K562 (cell line): ENCODE data around the gene ARNT2. TPM values are rescaled to one million over a fixed set of nuclear protein-coding genes. Genes with fewer than 3 reads are reported as not detected.

ENCODE experiments used
- ATAC-seq: fragments of 200-7000 bp; cut with Tn5 transposase; 3 replicates; pipeline ENCODE4 v1.9.1; 2020; ENCODE audit warnings: moderate library complexity
- BruUV-seq: library from RNA; stranded (reverse); fragments of 400-500 nt; replicated peaks from 2 replicates; lab custom pipeline; 2021; lab: Mats Ljungman, UMichigan
- CTCF ChIA-PET: fragments of 300-600 bp; formaldehyde crosslinking; extraction: SDS; loops from one replicate; lab custom pipeline; 2021; ENCODE audit warnings: low intra/inter-chr PET ratio; lab: Yijun Ruan, JAX
- POLR2A ChIA-PET: fragments of 300-600, 350-650 bp; sonication (Branson Sonifier 250); formaldehyde crosslinking; extraction: SDS; loops from one replicate; lab custom pipeline; 2021; ENCODE audit warnings: antibody characterized with exemption, inconsistent platforms; lab: Yijun Ruan, JAX
- DNase-seq, 4 experiments: peaks; one replicate each; pipeline versions ENCODE4 v3.0.0 to v3.0.0-alpha.2; 2011 to 2018; ENCODE audit warnings: low spot score in 3 of 4, mixed read lengths in 3 of 4; ENCODE audit errors: extremely low read depth in 1 of 4
- FAIRE-seq: peaks from 2 replicates; lab custom pipeline; 2011; peaks lifted over from hg19 to GRCh38; lab: Jason Lieb, UNC
- H2AFZ ChIP-seq: 2 replicates; pipeline ENCODE4 v1.6.0; 2011; ENCODE audit warnings: low read depth, low read length, control low read depth, inconsistent platforms
- H3K27ac ChIP-seq: fragments of 200-600 bp; 3 replicates; pipeline ENCODE4 v1.8.0; 2011; ENCODE audit warnings: low read depth, mild to moderate bottlenecking, control low read depth, inconsistent platforms, low read length, moderate library complexity, mixed read lengths; ENCODE audit errors: extremely low read depth
- H3K27me3 ChIP-seq, 2 experiments: fragments of 300-600 bp in 1 of 2; 2 replicates in 1 of 2; 3 replicates in 1 of 2; pipeline versions ENCODE4 v1.6.0 to v1.8.0; 2011; ENCODE audit warnings: inconsistent platforms in 2 of 2, low read length in 2 of 2, mild to moderate bottlenecking in 1 of 2, mixed read lengths in 1 of 2, moderate library complexity in 1 of 2; ENCODE audit not compliant: control insufficient read depth in 2 of 2, insufficient read depth in 2 of 2
- H3K36me3 ChIP-seq: fragments of 300-600 bp; 3 replicates; pipeline ENCODE4 v1.8.0; 2011; ENCODE audit warnings: mild to moderate bottlenecking, low read length, inconsistent platforms; ENCODE audit not compliant: control insufficient read depth, insufficient read depth
- H3K4me1 ChIP-seq, 2 experiments: fragments of 200-600 bp in 1 of 2; replicated peaks in 1 of 2; 2 replicates in 1 of 2; 3 replicates in 1 of 2; pipeline versions ENCODE4 v1.5.1 to v1.8.0; 2011; ENCODE audit warnings: inconsistent platforms in 2 of 2, low read length in 2 of 2, mild to moderate bottlenecking in 1 of 2, mixed read lengths in 1 of 2, moderate library complexity in 1 of 2; ENCODE audit not compliant: control insufficient read depth in 2 of 2, insufficient read depth in 2 of 2
- H3K4me2 ChIP-seq: 2 replicates; pipeline ENCODE4 v1.6.1; 2011; ENCODE audit warnings: low read length, control low read depth, inconsistent platforms, mixed read lengths; ENCODE audit not compliant: insufficient read depth
- H3K4me3 ChIP-seq: fragments of 200-600 bp; sonication (generic), shearing (Covaris generic); 2 replicates; pipeline ENCODE4 v1.5.1; 2016; ENCODE audit warnings: control low read depth, inconsistent platforms
- H3K79me2 ChIP-seq: fragments of 200-600 bp; 3 replicates; pipeline ENCODE4 v1.8.0; 2011; ENCODE audit warnings: low read length, inconsistent platforms; ENCODE audit not compliant: control insufficient read depth, insufficient read depth
- H3K9ac ChIP-seq, 2 experiments: 2 replicates each; pipeline versions ENCODE4 v1.6.0 to v1.6.1; 2011; ENCODE audit warnings: low read depth in 2 of 2, low read length in 2 of 2, control low read depth in 1 of 2, inconsistent platforms in 1 of 2, mild to moderate bottlenecking in 1 of 2, mixed read lengths in 1 of 2; ENCODE audit not compliant: insufficient read depth in 1 of 2
- H3K9me1 ChIP-seq: one replicate; pipeline ENCODE4 v1.6.0; 2011; ENCODE audit warnings: inconsistent platforms, mild to moderate bottlenecking, low read length, moderate library complexity; ENCODE audit not compliant: control insufficient read depth, insufficient read depth
- H3K9me3 ChIP-seq: replicated peaks from 2 replicates; pipeline ENCODE4 v1.5.1; 2011; ENCODE audit warnings: low read depth, low read length, inconsistent platforms; ENCODE audit not compliant: control insufficient read depth, insufficient read depth
- H4K20me1 ChIP-seq: replicated peaks from 2 replicates; pipeline ENCODE4 v1.6.1; 2011; ENCODE audit warnings: low read length, inconsistent platforms, mixed read lengths; ENCODE audit not compliant: control insufficient read depth, insufficient read depth
- CTCF ChIP-seq, 3 experiments: IDR thresholded peaks in 2 of 3; conservative IDR thresholded peaks in 1 of 3; 2 replicates each; pipeline ENCODE4 v1.5.1; 2011 to 2012; ENCODE audit warnings: low read length in 3 of 3, mild to moderate bottlenecking in 3 of 3, control low read depth in 2 of 3, improper control_type of control experiment in 1 of 3, inconsistent platforms in 1 of 3, low read depth in 1 of 3, mixed read lengths in 1 of 3, moderate library complexity in 1 of 3; ENCODE audit not compliant: insufficient read depth in 2 of 3
- DEAF1 ChIP-seq: fragments of 450-650 bp; formaldehyde crosslinking; IDR thresholded peaks from 2 replicates; pipeline ENCODE4 v1.4.0; 2020; ENCODE audit warnings: mild to moderate bottlenecking, moderate library complexity
- KLF16 ChIP-seq: IDR thresholded peaks from 2 replicates; pipeline ENCODE4 v1.6.1; 2016; ENCODE audit warnings: antibody characterized with exemption
- MIER1 ChIP-seq: fragments of 450-650 bp; IDR thresholded peaks from 2 replicates; pipeline ENCODE4 v1.6.1; 2016; ENCODE audit warnings: antibody characterized with exemption, mild to moderate bottlenecking, low read depth
- MTA1 ChIP-seq: fragments of 450-650 bp; IDR thresholded peaks from 2 replicates; pipeline ENCODE4 v1.6.1; 2017; ENCODE audit warnings: borderline replicate concordance
- REST ChIP-seq, 2 experiments: fragments of 450-650 bp; formaldehyde crosslinking in 1 of 2; IDR thresholded peaks; 2 replicates each; pipeline versions ENCODE4 v1.4.0 to v1.6.1; 2014 to 2020; ENCODE audit warnings: mild to moderate bottlenecking in 2 of 2, borderline replicate concordance in 1 of 2, low read depth in 1 of 2
- SMC3 ChIP-seq: conservative IDR thresholded peaks from 2 replicates; pipeline ENCODE4 v1.6.1; 2011; ENCODE audit warnings: low read depth, low read length, improper control_type of control experiment; ENCODE audit not compliant: insufficient read depth
- STAG1 ChIP-seq: sonication (generic); formaldehyde crosslinking; IDR thresholded peaks from 2 replicates; pipeline ENCODE4 v1.5.0; 2020; ENCODE audit warnings: missing genetic modification reagents, borderline replicate concordance
- WGBS: fragments of 100-300 bp; shearing (Covaris generic); methylation state at CpG from one replicate; pipeline ENCODE4 v1.1.6; 2016; ENCODE audit warnings: low coverage, mixed read lengths; ENCODE audit not compliant: insufficient coverage; ENCODE audit errors: missing lambda C conversion rate; 5-methylcytosine and 5-hydroxymethylcytosine counted together
- in situ Hi-C: fragments of 300-500 bp; cut with MboI; formaldehyde crosslinking; loops from 4 replicates; pipeline ENCODE4 v1.15.0; 2018; ENCODE audit warnings: inconsistent platforms, mixed read lengths
- intact Hi-C: fragments of 100-400 bp; cut with micrococcal nuclease; formaldehyde crosslinking; loops from 2 replicates; pipeline ENCODE4 v1.14.2; 2022
- polyA plus RNA-seq, 8 experiments: library from polyadenylated mRNA; depleted of rRNA in 4 of 8; stranded (reverse) in 5 of 8; unstranded in 3 of 8; fragments of >200 nt; fragmentation: Nextera tagmentation in 2 of 8; fragmentation: Illumina TruSeq in 1 of 8; extraction: Ambion mirVana in 2 of 8; extraction: Trizol in 1 of 8; gene quantifications; 2 replicates each; pipeline versions ENCODE4 v1.2.1 to v1.2.3, GENCODE V29; 2011 to 2014; ENCODE audit warnings: inconsistent platforms in 1 of 8, missing spikeins in 1 of 8
- total RNA-seq, 7 experiments: library from RNA; depleted of rRNA in 6 of 7; stranded (reverse); fragments of >200 nt in 6 of 7; fragmentation: Illumina TruSeq in 2 of 7; extraction: Trizol in 2 of 7; gene quantifications; 2 replicates each; pipeline versions ENCODE4 v1.2.1 to v1.2.3, GENCODE V29; 2011 to 2021; ENCODE audit warnings: low replicate concordance in 1 of 7

The ARNT2 gene
- total and polyA plus RNA-seq, 9 of the 15 experiments (the other 6 are each of a cell fraction or from before 2014, with no cell fraction given): 0.01 TPM; not detected in 8

GRCh38 chr15:80455668-80456442 is 51.7 kb downstream of the ARNT2 start:
- 4% methylated on average over 17 of the region's 17 CpGs for WGBS
- Histone ChIP-seq H3K36me3 (no peaks in the 10 kb centered on the region), H4K20me1 (no peaks in the 10 kb centered on the region), H3K4me1 (no peaks in the 10 kb centered on the region), H3K9me3 (no peaks in the 10 kb centered on the region), H3K79me2 (no peaks in the 10 kb centered on the region), H2AFZ (no peak overlapping the region), H3K27ac (no peak overlapping the region), H3K9ac (no peak overlapping the region), H3K4me3 (no peak overlapping the region), H3K9me1 (no peaks in the 10 kb centered on the region), H3K4me2 (no peak overlapping the region), H3K27me3 (peaks cover 0 to 25% of the 10 kb centered on the region in 2 experiments; a peak in 2 of 5 replicates)
- ChIA-PET POLR2A (interaction anchor here (0.6 kb wide), 1 partner anchor 8 kb away, joined by 3 read pairs; no protein-coding TSS in a partner anchor), CTCF (interaction anchor here (1.5 to 2.0 kb wide), 4 partner anchors 320 to 810 kb away, joined by 9 to 12 read pairs (median 11); partner anchors contain the start of gene CEMIP)
- BruUV-seq: no TSS peak
- intact Hi-C loops (loop anchor here (1.0 to 5.0 kb wide), 5 partner anchors 320 to 811 kb away; partner anchors contain the start of gene CEMIP), in situ Hi-C loops (loop anchor here (5.0 to 25.0 kb wide), 4 partner anchors 321 to 809 kb away; partner anchors contain the start of gene CEMIP)
- FAIRE-seq (peak; percentile 99), ATAC-seq (peak; percentile 87), DNase-seq (peak; percentile 69 to 71 (median 71))
- TF ChIP-seq STAG1: peak; percentile 72; the same call in 1 of the 2 replicates
- no peak for TF ChIP-seq MIER1
- peak; percentile 86 to 95 (median 92) for TF ChIP-seq CTCF (IDR thresholded peaks at IDR 0.05 in 2 of 3, conservative IDR thresholded peaks at IDR 0.05 in 1 of 3; ENCODE audit: insufficient read depth in 2 of 3, low read depth in 1 of 3, low read length in 3 of 3)
- TF ChIP-seq MTA1: no peak
- TF ChIP-seq REST (IDR thresholded peaks at IDR 0.05; ENCODE audit: borderline replicate concordance): peak; percentile 77
- TF ChIP-seq REST (CRISPR knock-in tag; IDR thresholded peaks at IDR 0.05; ENCODE audit: low read depth): no peak
- TF ChIP-seq DEAF1: peak; percentile 59; the same call in 1 of the 2 replicates
- TF ChIP-seq KLF16: 0 out of 2 replicates have a peak, but pooled peaks have one; percentile 31
- TF ChIP-seq SMC3: peak; percentile 77
